ENCODE results near the gene BTBD9. TPM values are rescaled to one million over a fixed set of nuclear protein-coding genes. Genes with fewer than 3 reads are reported as not detected.

The BTBD9 gene
- total RNA-seq, 2 experiments from 2014 or later: 8.8 to 9.2 TPM

- CTCF ChIA-PET: no interaction called here
These were observed 224.3 kb downstream of the BTBD9 start for GRCh38 chr6:38415231-38416005.

DNA sequence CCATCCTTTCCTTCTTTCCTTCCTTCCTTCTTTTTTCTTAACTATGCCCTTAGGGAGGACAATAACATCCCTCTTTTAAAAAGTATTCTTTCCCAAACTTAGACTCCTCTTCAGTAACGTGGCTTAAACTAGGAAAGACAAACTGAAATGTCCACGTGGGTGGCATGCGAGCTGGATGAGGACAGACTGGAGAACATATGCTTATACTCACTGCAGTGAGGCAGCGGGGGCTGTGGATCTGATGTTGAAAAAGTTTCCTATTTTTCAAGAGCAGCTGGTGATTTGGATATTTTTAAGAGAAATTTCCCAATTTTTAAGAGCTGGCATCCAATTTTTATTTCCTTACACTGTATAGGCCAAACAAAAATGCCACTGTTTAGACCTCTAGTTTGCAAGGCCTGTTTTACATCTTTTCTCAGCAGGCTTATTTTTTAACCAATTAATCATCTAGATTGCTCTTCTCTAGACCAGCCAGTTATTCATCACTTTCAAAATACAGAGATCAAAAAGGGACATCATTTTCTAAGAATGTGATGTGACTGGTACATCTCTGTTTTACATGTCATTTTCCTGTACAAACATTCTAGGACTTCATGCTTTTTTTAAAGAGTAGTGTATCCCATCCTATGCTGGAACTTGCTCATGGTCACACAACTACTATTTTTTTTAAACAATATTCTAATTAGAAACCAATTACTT lies 226.5 kb downstream of the BTBD9 start:
- ChIA-PET POLR2A (no interaction called here), CTCF (no interaction called here)

More at GRCh38 chr6:38415231-38416005, 224.3 kb downstream of the BTBD9 start:
- POLR2A ChIA-PET: no interaction called here

- CTCF ChIA-PET: no interaction called here
- POLR2A ChIA-PET: no interaction called here
These were observed 232.5 kb downstream of the BTBD9 start for GRCh38 chr6:38407192-38407591.

GRCh38 chr6:38406096-38406495 lies 233.6 kb downstream of the BTBD9 start:
- CTCF ChIA-PET: no interaction called here

GRCh38 chr6:38404900-38405556 lies 234.7 kb downstream of the BTBD9 start:
- POLR2A ChIA-PET: no interaction called here
- CTCF ChIA-PET: no interaction called here

More at GRCh38 chr6:38406096-38406495, 233.6 kb downstream of the BTBD9 start:
- POLR2A ChIA-PET: no interaction called here

DNA sequence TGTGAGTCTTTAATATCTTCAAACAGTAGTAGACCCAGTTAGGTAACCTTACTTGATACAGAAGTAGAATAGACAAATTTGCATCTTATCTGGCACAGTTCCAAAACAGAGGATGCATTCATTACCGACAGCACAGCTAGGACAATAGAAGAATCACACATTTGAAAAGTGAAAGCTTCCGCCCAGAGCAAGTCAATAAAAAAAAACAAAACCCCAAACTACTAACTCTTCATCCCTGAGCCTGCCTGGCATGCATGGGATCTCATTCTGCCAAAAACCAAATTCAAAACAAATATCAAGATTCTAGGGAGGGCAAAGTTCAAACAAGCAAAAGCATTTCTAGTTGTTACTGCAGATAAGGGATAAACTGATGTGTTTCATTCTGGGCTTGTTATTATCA lies 235.4 kb downstream of the BTBD9 start:
- POLR2A ChIA-PET: no interaction called here
- CTCF ChIA-PET: no interaction called here

GRCh38 chr6:38403548-38403947 lies 236.2 kb downstream of the BTBD9 start:
- CTCF ChIA-PET: no interaction called here
- POLR2A ChIA-PET: no interaction called here

DNA sequence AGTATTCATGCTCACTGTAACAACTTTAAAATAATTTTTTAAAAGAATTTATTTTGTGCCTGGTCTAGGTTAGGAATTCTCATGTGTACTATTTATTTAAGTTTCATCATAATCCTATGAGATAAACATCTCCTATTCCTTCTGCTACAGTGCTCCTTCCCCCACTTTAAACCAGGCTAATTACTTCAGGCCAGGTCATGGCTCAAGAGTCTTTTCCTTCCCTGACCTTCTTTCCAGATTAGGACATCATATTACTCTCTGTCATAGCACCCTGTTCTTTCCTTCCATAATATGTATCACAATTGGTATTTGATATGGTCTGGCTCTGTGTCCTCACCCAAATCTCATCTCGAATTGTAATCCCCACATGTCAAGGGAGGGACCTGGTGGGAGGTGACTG lies 239.0 kb downstream of the BTBD9 start:
- ChIA-PET CTCF (no interaction called here), POLR2A (no interaction called here)

- CTCF ChIA-PET: no interaction called here
- POLR2A ChIA-PET: no interaction called here
These were observed 239.6 kb downstream of the BTBD9 start for GRCh38 chr6:38400101-38400500.

GRCh38 chr6:38396209-38396608 lies 243.5 kb downstream of the BTBD9 start:
- ChIA-PET CTCF (no interaction called here), POLR2A (no interaction called here)

GRCh38 chr6:38393986-38394385 lies 245.7 kb downstream of the BTBD9 start:
- ChIA-PET POLR2A (no interaction called here), CTCF (no interaction called here)

GRCh38 chr6:38391626-38392579 lies 247.8 kb downstream of the BTBD9 start:
- CTCF ChIA-PET: interaction anchor here (1.3 kb wide), 1 partner anchor 14 kb away, joined by 3 read pairs; no protein-coding TSS in a partner anchor
- POLR2A ChIA-PET: no interaction called here

GRCh38 chr6:38391206-38391605 lies 248.5 kb downstream of the BTBD9 start:
- POLR2A ChIA-PET: no interaction called here
- CTCF ChIA-PET: interaction anchor here (1.3 kb wide), 1 partner anchor 13 kb away, joined by 3 read pairs; no protein-coding TSS in a partner anchor

DNA sequence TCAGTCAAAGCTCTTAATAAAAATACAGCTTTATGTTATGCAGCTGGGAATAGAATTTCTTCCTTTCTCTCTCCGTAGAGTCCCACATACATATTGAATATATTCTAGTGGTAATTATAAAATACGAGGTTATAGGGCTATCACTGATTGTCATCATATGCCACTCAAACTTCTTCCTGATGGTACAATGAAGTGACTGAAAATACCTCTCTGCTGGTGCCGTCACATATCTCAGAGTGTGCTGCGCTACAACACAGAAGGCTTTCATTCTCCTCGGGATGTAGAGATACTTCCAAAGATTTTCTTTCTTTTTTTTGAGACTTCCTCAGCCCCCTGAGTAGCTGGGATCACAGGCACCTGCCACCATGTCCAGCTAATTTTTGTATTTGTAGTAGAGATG lies 249.9 kb downstream of the BTBD9 start:
- CTCF ChIA-PET: no interaction called here

GRCh38 chr6:38387971-38388370 lies 251.8 kb downstream of the BTBD9 start:
- POLR2A ChIA-PET: no interaction called here
- CTCF ChIA-PET: interaction anchor here (0.7 kb wide), 1 partner anchor 60 kb away, joined by 3 read pairs; no protein-coding TSS in a partner anchor

More for the DNA sequence above, 249.9 kb downstream of the BTBD9 start:
- POLR2A ChIA-PET: no interaction called here

DNA sequence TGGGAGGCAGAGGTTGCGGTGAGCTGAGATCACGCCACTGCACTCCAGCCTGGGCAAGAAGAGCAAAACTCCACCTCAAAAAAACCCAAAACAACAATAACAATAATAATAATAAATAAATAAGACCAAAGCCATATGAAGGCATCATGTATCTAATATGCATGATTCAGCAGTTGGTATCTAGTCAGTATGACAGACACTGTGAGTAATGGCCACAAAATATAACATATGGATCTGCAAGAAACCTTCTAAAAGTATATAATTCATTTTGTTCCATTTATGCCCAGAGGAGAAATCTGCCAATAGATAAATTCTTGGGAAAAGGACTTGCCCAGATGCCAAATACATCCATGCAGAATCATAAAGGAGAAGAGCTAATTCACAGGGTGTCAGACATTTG lies 252.3 kb downstream of the BTBD9 start:
- POLR2A ChIA-PET: no interaction called here
- CTCF ChIA-PET: no interaction called here

DNA sequence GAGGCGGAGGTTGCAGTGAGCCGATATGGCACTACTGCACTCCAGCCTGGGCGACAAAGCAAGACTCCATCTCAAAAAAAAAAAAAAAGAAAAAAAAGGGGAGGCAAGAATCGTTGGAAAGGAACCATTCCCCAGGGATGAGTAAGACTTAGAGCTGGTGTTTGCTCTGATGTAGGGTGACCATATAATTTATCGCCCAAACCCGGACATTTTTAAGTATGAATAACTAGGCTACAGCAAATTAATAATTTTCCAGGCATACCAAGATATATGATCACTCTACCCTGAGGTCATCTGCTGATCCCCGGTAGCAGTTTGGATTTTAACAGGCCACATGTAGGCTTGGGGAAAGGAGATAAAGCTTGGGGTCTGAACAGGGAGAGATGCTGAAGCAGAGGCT lies 260.9 kb downstream of the BTBD9 start:
- ChIA-PET CTCF (no interaction called here), POLR2A (no interaction called here)

GRCh38 chr6:38375937-38376336 lies 263.8 kb downstream of the BTBD9 start:
- ChIA-PET CTCF (no interaction called here), POLR2A (no interaction called here)

- CTCF ChIA-PET: no interaction called here
- POLR2A ChIA-PET: no interaction called here
These were observed 264.4 kb downstream of the BTBD9 start for GRCh38 chr6:38375341-38375740.

- ChIA-PET POLR2A (no interaction called here), CTCF (no interaction called here)
These were observed 267.8 kb downstream of the BTBD9 start for GRCh38 chr6:38371881-38372280.
